Measurements from ENCODE around the gene FYCO1.

The FYCO1 gene

DNA sequence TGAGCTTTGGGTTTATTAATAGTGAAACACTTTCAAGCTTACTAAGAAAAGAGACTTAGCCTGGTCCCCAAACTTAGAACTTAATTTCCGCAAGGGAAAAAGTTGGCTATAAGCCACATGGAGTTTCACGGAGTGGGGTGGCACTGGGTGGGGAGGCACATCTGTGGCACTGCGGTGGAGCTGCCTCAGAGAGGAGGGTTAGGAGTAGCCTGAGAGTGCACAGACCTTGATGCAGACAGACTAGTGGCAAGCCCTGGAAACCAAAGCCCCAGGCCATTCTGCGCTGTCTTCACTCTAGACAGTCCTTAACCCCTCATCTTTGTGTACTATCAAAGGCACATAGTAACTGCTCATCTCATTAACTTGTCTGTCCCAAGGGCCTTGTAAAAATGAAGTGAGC, 30.4 kb downstream of the FYCO1 start:
- DNase-seq (ENCODE audit: low spot score), result no peak

- DNase-seq (ENCODE audit: low spot score), result no peak
Observed at GRCh38 chr3:45964139-45964538, 31.5 kb downstream of the FYCO1 start.

- no peak for DNase-seq (ENCODE audit: low spot score)
Observed at GRCh38 chr3:45962033-45962432, 33.6 kb downstream of the FYCO1 start.

GRCh38 chr3:45960289-45960688, 35.3 kb downstream of the FYCO1 start:
- no peak for DNase-seq (ENCODE audit: low spot score)

- DNase-seq (ENCODE audit: low spot score), result no peak
Observed at GRCh38 chr3:45959201-45959600, 36.4 kb downstream of the FYCO1 start.

DNA sequence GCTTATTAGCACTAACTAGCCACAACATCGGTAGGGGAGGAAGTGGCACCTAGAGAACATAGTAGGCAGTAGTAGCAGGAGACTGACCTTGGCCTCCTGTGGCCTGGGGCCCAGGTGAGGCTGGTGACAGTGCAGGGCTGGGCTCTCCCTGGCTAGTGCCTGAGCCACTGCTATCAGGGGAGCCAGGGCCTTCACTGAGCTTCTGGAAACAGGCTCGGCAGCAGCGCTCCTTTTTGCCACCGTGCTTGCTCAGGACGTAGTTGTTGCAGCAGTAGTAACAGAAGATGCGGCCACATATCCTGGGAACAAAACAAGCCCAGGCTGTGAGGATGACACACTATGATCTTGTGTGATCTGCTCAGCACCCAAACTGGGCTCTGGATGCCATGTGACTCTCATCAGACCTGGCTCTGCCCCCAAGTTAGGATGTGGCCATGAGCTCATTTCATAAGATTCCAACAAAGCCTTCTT, 37.3 kb downstream of the FYCO1 start:
- no peak for DNase-seq (ENCODE audit: low spot score)

DNA sequence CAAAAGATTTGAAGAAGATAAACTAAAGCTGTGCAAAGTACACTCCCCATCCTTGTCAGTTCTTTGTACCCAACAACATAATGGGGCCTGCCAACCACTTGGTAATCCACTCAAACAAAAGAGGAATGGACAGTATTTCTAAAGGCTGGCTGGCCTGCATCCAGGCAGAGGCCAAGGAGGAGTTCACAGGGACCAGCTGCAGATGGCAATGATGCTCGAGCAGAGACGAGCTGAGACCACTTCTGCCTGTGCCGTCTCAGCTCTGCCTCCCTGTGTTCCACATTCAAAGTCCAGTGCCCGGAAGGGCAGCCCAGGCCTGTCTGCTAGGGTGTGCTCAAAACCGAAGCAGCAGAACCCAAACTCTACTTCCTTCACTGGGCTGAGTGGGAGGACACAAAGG, 38.0 kb downstream of the FYCO1 start:
- no peak for DNase-seq (ENCODE audit: low spot score)

DNA sequence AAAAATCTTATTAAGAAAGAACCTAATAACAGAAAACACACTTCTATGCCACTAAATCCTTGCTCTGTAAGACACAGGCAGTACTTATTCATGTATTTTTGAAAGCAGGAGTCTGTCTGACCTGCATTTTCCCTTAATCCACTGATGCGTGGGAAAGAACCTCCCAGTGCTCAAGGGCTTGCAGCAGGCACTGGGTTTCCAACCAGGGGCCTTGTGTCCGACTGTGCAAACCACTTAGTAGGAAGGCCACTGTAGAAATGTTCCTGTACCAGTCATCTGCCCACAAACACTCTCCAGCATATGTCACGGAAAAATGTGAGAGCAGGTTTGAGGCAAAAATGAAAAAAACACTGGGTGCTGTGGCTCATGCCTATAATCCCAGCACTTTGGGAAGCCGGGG, 39.9 kb downstream of the FYCO1 start:
- no peak for DNase-seq (ENCODE audit: low spot score)

DNA sequence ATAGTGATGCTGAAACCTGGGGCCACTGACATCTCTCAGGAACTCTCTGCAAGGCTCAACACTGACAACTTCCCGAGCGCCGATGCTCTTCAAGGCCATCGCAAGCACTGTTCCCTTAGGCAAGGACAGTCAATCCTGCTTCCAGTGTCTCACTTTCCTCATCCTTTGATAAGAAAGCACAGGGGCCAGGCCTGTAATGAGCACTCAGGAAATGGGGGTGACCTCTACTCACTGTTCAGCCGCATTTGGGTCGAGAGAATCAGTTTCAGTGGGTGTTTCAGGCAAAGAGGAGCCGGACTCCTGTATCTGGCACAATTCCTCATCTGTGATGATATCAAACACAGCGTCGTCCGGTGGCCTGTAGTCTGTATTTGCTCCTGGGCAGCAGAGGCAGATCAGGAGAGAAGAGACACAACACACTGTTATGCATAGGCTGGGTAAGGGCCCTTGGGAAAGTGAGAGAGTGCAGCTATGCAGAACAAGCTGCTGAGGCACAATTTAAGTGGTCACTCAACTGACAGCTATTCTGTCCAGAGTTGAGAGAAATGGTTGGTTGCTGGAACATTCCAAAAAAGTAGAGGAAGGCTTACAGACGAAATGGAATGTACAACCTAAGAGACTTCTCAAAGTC, 40.5 kb downstream of the FYCO1 start:
- DNase-seq (ENCODE audit: low spot score), result no peak

GRCh38 chr3:45954306-45954705, 41.3 kb downstream of the FYCO1 start:
- no peak for DNase-seq (ENCODE audit: low spot score)

- DNase-seq (ENCODE audit: low spot score), result no peak
Observed at GRCh38 chr3:45953536-45953935, 42.1 kb downstream of the FYCO1 start.

- no peak for DNase-seq (ENCODE audit: low spot score)
Observed at GRCh38 chr3:45952456-45952855, 43.2 kb downstream of the FYCO1 start.

- no peak for DNase-seq (ENCODE audit: low spot score)
Observed at GRCh38 chr3:45951946-45952345, 43.7 kb downstream of the FYCO1 start.

- DNase-seq (ENCODE audit: low spot score), result no peak
Observed at GRCh38 chr3:45950686-45951600, 44.7 kb downstream of the FYCO1 start.

DNA sequence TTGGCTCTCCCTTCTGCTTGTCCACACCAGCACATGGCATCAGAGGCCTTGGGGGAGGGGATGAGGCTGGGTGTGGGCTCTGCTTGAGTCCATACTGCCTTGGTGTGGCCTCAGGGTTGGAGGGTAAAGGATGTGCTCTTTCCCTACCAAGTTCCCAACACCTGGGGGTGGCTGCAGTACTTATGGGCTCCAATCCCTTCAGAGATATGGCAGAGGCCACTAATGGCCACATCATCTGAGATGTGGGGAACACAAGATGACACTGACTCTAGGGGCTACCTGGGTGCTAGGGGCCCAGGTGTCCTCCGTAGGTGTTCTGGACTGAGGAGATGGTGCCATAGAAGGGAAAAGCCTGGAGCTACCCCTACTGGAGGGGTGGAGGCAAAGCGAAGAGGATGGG, 45.5 kb downstream of the FYCO1 start:
- DNase-seq (ENCODE audit: low spot score), result no peak

DNA sequence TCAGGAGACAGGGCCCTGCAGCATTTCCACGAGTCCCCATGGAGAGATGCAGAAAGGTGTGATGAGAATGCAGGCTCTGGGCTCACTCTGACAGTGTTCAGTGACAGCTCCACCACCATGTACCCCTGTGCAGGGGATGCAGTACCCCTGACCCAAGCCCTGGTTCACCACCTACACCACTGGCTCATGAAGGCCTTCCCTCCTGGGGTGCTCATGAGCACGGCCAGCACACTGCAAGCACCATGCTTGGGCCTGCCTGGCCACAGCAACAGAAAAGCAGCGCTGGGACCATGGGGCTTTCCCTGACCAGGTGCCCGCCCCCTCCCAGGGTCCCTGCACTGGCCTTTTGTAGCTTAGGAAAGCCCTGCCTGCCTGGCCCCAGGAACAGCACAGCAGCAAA, 46.2 kb downstream of the FYCO1 start:
- no peak for DNase-seq (ENCODE audit: low spot score)

GRCh38 chr3:45948881-45949280, 46.7 kb downstream of the FYCO1 start:
- DNase-seq (ENCODE audit: low spot score), result no peak

GRCh38 chr3:45948311-45948781, 47.3 kb downstream of the FYCO1 start:
- DNase-seq (ENCODE audit: low spot score), result no peak

GRCh38 chr3:45947361-45947760, 48.3 kb downstream of the FYCO1 start:
- peak; percentile 45 for DNase-seq (ENCODE audit: low spot score)

- DNase-seq (ENCODE audit: low spot score), result no peak
Observed at GRCh38 chr3:45946875-45947274, 48.7 kb downstream of the FYCO1 start.

GRCh38 chr3:45946307-45946706, 49.3 kb downstream of the FYCO1 start:
- no peak for DNase-seq (ENCODE audit: low spot score)

DNA sequence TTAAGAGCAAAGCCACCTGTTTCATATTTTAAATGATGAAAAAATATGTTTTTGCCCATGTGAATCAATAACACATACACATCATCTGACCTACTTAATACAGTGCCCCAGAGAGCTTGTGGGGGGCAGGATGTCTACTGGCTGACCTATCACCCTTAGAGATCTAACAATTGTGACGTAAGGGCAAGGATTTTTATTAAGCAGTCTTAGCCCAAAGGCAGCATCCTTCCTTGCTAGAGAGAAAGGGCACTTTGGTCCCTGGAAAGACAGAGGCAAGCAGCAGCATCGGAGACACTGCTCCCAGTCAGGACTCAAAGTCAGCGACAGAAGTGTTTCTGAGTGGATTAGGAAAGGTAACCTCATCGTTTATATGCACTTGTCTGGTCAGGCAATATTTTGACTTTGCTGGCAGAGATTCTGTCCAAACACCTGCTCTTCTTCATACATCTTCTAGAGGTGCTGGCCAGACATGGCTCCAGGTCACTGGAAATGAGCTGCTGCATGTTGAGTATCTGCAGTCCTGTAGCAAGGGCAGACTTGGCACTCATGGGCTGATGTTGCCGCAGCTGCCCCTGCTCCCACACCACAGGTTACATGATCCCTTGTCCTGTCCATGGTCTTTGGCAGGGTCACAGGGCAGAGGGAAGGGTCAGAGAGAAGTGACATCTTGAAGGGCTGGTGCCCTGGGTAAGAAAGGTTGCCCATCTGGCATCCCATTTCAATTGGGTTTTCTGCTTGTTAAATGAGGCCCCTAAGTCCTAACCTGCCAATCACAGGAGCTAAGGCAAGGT, 50.6 kb downstream of the FYCO1 start:
- DNase-seq (ENCODE audit: low spot score), result no peak

Measured in SW480 (cell line).